Type B pancreatic cell (in vitro differentiated cells): ENCODE results near the gene INPP5A. TPM values are rescaled to one million over a fixed set of nuclear protein-coding genes. Genes with fewer than 3 reads are reported as not detected.

ENCODE experiments used
- DNase-seq: peaks from one replicate; pipeline ENCODE4 v3.0.0; 2021; ENCODE audit warnings: mixed read lengths; ENCODE audit not compliant: unreplicated experiment; ENCODE audit errors: extremely low spot score
- H3K27ac Mint-ChIP-seq: 2 replicates; pipeline ENCODE4 v1.8.0; 2021; ENCODE audit warnings: mild to moderate bottlenecking, mixed read lengths
- H3K27me3 Mint-ChIP-seq: 2 replicates; pipeline ENCODE4 v1.8.0; 2021; ENCODE audit warnings: mixed read lengths
- H3K36me3 Mint-ChIP-seq: 2 replicates; pipeline ENCODE4 v1.8.0; 2021; ENCODE audit warnings: mixed read lengths
- H3K4me1 Mint-ChIP-seq: one replicate; pipeline ENCODE4 v1.8.0; 2021; ENCODE audit warnings: mixed read lengths; ENCODE audit not compliant: unreplicated experiment
- H3K4me3 Mint-ChIP-seq: 2 replicates; pipeline ENCODE4 v1.8.0; 2021; ENCODE audit warnings: mild to moderate bottlenecking, mixed read lengths
- H3K9me3 Mint-ChIP-seq: 2 replicates; pipeline ENCODE4 v1.8.0; 2021; ENCODE audit warnings: mixed read lengths
- CTCF ChIP-seq: fragments of 200-600 bp; sonication (generic); conservative IDR thresholded peaks from 2 replicates; pipeline ENCODE4 v1.5.0; 2021; ENCODE audit warnings: antibody characterized with exemption, mild to moderate bottlenecking
- total RNA-seq: library from RNA; stranded (reverse); gene quantifications from 2 replicates; pipeline ENCODE4 v1.2.1, GENCODE V29; 2021; ENCODE audit warnings: low replicate concordance

Gene INPP5A
- total RNA-seq, 1 donor from 2014 or later, result 26.6 TPM

GRCh38 chr10:132609211-132609610 is 71.6 kb downstream of the INPP5A start:
- no peak overlapping the region for H3K4me3 Mint-ChIP-seq
- no peaks in the 10 kb centered on the region for H3K9me3 Mint-ChIP-seq
- peaks cover 23% of the 10 kb centered on the region for H3K4me1 Mint-ChIP-seq
- DNase-seq, result no peak
- no peak overlapping the region for H3K27ac Mint-ChIP-seq
- no peak for TF ChIP-seq CTCF
- no peaks in the 10 kb centered on the region for H3K27me3 Mint-ChIP-seq
- peaks cover 4% of the 10 kb centered on the region for H3K36me3 Mint-ChIP-seq

- Mint-ChIP-seq H3K27me3 (no peaks in the 10 kb centered on the region), H3K36me3 (peaks cover 4% of the 10 kb centered on the region), H3K27ac (peak overlapping the region; percentile 48), H3K9me3 (no peaks in the 10 kb centered on the region), H3K4me1 (peaks cover 23% of the 10 kb centered on the region), H3K4me3 (no peak overlapping the region)
- no peak for TF ChIP-seq CTCF
- DNase-seq, result no peak
Measured at GRCh38 chr10:132610071-132610701, 72.6 kb downstream of the INPP5A start.

- no peak overlapping the region for H3K4me3 Mint-ChIP-seq
- H3K9me3 Mint-ChIP-seq, result no peaks in the 10 kb centered on the region
- peaks cover 19% of the 10 kb centered on the region for H3K4me1 Mint-ChIP-seq
- H3K36me3 Mint-ChIP-seq, result peaks cover 6% of the 10 kb centered on the region
- H3K27ac Mint-ChIP-seq, result peak overlapping the region; percentile 48
- no peak for DNase-seq
- no peaks in the 10 kb centered on the region for H3K27me3 Mint-ChIP-seq
- TF ChIP-seq CTCF, result no peak
Measured at GRCh38 chr10:132611026-132611910, 73.7 kb downstream of the INPP5A start.

- no peak for TF ChIP-seq CTCF
- no peak for DNase-seq
- H3K9me3 Mint-ChIP-seq, result no peaks in the 10 kb centered on the region
- peaks cover 9% of the 10 kb centered on the region for H3K36me3 Mint-ChIP-seq
- H3K27me3 Mint-ChIP-seq, result no peaks in the 10 kb centered on the region
- H3K4me1 Mint-ChIP-seq, result peaks cover 16% of the 10 kb centered on the region
- H3K27ac Mint-ChIP-seq, result peak overlapping the region; percentile 13
- H3K4me3 Mint-ChIP-seq, result no peak overlapping the region
Measured at GRCh38 chr10:132611986-132612385, 74.4 kb downstream of the INPP5A start.

- peaks cover 9% of the 10 kb centered on the region for H3K36me3 Mint-ChIP-seq
- H3K27me3 Mint-ChIP-seq, result no peaks in the 10 kb centered on the region
- H3K4me3 Mint-ChIP-seq, result no peak overlapping the region
- no peak for DNase-seq
- H3K4me1 Mint-ChIP-seq, result peaks cover 14% of the 10 kb centered on the region
- no peaks in the 10 kb centered on the region for H3K9me3 Mint-ChIP-seq
- no peak for TF ChIP-seq CTCF
- peak overlapping the region; percentile 13 for H3K27ac Mint-ChIP-seq
Measured at GRCh38 chr10:132612571-132613504, 75.3 kb downstream of the INPP5A start.
